Renal cortical epithelial cell (primary cell): ENCODE measurements around the gene DPF3. TPM values are rescaled to one million over a fixed set of nuclear protein-coding genes. Genes with fewer than 3 reads are reported as not detected.
A peak's percentile ranks its signal among the peaks of the same experiment; 100 is the strongest.

Source experiments
- DNase-seq: peaks from one replicate; pipeline ENCODE4 v3.0.0-alpha.2; 2011; ENCODE audit warnings: low read depth
- total RNA-seq: library from RNA; depleted of rRNA; stranded (reverse); fragments of >200 nt; gene quantifications from 2 replicates; pipeline ENCODE4 v1.2.3, GENCODE V29; 2014

The DPF3 gene
- total RNA-seq, 1 donor from 2014 or later, result 3.0 TPM

GRCh38 chr14:72645706-72646105 lies 248.2 kb downstream of the DPF3 start:
- DNase-seq, result no peak

GRCh38 chr14:72644758-72645489 lies 249.0 kb downstream of the DPF3 start:
- no peak for DNase-seq

DNA sequence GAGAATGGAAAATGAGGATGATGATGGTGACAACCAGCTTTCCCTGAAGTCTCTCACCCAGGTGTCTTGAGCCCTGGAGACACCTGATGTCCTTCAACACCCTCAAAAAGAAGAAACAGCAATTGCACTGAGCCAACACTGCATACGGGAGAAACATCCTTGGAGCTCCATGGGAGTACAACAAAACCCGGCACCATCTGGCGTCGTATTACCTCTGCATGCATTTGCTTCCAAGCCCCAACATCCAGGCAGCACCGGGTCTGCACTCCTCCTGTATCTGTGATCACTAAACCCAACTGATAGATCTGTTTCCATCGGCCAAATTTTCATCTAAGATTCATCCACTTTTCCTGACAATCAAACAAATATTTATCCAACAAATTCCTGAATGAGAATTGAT lies 249.9 kb downstream of the DPF3 start:
- DNase-seq, result no peak

GRCh38 chr14:72643317-72643801 lies 250.5 kb downstream of the DPF3 start:
- DNase-seq, result peak; percentile 97

- no peak for DNase-seq
These were observed 252.9 kb downstream of the DPF3 start for GRCh38 chr14:72640911-72641485.

DNA sequence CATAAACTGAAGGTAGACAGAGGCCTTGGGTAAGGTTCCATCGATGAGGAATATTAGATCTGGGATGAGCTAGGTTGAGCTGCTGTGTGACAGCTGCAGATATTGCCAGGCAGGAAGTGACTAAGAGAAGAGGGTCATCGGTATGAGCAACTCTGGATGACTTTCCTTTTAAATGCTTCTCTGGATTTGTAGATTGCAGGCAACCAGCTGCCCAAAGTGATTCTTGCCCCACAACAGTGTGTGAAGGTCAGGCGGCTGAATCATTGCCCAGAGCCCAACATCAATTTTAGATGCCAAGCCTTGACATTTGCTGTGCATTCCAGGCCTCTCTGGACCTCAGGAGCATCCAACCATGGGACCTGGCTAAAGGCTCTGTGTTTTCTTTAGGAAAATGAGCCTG lies 255.9 kb downstream of the DPF3 start:
- peak; percentile 85 for DNase-seq

GRCh38 chr14:72636871-72637270 lies 257.0 kb downstream of the DPF3 start:
- DNase-seq, result no peak

- DNase-seq, result no peak
These were observed 257.8 kb downstream of the DPF3 start for GRCh38 chr14:72636094-72636493.

DNA sequence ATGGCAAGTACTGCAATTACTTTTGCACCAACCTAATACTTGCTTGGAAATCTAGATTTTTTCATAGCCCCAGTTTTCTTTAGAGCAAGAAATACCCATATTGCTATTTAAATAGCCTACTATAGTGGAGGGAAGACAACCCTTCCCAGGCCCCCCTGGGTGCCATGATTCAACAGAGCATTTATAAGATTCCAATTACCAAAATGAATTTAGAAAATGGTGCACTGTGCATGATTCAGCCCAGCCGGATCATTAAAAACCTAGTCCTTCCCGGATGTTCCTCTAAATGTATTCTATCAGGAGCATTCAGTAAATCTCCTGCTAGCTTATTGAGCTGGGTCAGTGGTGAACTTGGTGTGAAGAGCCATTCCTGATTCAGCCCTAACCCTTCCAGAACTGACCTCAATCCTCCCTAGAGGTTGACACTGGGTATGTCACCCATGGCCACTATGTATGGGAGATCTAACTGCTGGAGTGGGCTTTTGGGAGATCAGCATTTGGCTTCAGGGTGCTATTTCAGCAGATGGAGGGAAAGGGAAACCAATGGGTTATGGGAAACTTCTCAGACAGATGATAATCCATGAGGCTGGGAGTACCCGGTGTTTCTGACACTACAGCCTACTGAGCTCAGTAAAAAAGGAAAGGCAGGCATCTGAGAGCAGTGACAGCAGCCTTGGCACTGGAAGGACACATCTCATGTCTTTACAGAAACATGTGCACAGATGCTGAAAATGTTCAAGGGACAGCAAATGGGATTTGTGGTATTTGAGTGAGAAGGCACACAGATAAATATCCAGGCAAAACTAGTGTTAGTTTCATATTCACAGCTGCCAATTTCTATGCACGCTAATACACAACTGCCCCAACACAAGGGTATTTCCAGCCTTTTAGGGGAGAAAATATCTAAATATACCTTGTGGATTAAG lies 258.9 kb downstream of the DPF3 start:
- DNase-seq, result no peak

DNA sequence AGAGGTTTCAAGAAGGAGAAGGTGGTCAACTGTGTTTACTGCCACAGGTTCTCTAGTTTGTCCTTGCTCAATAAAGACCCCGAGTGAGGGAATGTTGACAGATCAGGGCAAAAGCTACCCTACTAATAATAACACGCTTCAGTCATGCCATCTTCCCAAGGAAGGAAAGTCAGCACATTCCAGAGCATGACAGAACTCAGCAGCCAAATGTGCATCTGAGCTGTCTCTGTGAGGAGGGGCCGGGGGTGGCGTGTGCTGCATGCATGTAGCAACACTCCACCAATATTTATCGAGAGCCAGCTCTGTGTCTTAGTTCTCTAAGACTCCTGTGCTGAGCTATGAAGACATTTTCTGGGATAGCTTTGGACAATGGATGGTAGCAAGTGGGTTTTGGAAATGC lies 260.4 kb downstream of the DPF3 start:
- DNase-seq, result no peak

GRCh38 chr14:72632727-72633126 lies 261.2 kb downstream of the DPF3 start:
- DNase-seq, result no peak

DNA sequence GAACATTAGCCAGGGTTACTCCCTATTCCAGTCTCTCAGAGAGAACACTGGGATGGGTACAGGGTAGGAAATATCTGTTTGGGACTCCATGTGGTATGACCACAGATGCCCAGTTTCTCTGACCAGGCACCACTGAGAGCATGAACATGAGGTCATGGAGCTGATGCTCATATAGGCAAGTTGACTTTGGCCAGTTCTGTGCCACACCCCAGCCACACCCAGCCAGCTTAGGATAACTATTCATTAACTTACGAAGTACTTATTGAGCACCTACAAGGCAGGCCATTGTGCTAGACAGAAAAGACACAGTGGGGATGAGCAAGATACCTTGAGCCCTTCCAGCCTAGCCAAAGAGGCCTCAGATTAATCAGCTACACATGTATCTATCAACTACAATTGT lies 262.5 kb downstream of the DPF3 start:
- no peak for DNase-seq

DNA sequence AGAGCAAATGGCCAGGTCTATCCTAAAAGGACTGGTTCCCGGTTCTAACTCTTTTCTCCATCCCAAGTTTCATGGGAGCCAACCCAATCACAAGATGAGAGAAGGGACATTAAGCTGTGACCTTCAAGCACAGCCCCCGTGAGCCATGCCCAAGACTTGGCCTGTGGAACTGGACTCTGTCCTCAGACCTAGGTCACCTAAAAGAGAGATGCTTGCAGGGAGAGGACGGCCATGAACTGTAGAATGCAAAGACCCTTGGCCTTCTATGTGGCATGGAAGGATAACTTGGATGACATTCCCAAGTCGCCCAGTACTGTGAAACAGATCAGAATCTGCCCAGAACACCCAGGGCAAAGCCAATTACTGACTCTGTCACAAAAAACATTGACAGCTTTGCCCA lies 263.5 kb downstream of the DPF3 start:
- no peak for DNase-seq

DNA sequence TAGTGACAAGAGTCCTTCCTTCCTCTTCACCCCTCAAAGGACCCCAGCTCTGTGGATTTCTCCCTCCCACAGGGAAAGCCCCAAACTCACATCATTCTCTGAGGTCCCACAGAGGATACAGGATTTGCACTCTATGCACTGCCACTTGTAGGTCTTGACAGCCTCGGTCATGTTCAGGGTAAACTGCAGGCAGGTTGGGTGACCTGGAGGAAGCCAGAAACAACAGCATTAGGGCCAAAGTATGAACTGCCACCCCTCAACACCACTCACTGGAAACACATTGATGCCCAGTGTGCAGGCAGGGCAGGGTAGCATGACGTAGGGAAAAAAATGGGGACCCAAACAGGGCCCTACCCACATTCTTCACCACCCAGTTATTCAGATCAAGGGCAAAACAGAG lies 264.4 kb downstream of the DPF3 start:
- no peak for DNase-seq

GRCh38 chr14:72625689-72626088 lies 268.2 kb downstream of the DPF3 start:
- DNase-seq, result no peak

DNA sequence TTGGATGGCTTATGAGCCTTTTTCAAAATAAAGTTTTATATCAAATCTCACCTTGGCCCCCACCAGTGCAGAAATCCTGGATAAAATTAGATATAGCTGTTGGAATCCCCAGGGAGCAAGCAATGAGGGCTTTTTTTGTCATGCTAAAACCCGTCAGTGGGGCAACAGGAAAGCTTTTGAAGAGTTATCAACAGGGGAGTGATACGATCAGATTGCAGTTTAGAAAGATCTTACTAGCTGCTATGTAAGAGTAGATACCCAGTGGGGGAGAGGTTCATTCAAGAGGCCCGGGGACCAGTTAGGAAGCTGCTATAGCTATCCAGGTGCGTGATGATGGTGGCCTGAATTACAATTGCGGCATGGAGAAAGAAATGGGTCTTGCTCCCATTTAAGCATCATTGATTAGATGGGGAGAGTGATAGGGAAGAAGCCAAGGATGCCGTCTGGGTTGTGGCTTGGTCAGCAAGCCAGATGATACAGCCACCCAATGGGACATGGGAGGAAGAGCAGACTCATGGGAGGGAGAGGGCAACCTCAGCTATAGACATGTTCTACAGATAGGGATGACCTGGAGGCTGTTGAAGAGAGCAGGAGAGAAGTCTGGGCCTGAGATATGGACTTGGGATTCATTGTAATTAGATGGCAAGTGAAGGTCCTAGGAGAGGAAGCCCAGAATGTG lies 272.4 kb downstream of the DPF3 start:
- DNase-seq, result no peak

DNA sequence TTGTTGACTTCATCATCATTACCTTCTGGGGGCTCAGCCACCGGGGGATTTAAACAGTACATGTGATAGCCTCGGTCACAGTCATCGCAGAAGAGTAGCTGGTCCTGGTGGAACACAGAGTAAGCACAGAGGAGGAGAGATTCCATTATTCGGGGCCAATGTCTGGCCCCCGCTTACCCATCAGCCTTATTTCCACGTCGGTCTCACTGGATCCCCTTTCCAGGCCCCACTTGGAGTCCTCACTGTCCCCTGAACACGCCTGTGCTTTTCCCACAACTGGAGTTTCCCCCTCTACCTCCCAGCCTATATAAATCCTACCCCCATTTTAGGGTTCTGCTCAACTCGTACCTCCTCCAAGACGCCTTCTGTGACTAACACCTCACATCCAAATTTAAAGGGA lies 274.0 kb downstream of the DPF3 start:
- DNase-seq, result no peak

DNA sequence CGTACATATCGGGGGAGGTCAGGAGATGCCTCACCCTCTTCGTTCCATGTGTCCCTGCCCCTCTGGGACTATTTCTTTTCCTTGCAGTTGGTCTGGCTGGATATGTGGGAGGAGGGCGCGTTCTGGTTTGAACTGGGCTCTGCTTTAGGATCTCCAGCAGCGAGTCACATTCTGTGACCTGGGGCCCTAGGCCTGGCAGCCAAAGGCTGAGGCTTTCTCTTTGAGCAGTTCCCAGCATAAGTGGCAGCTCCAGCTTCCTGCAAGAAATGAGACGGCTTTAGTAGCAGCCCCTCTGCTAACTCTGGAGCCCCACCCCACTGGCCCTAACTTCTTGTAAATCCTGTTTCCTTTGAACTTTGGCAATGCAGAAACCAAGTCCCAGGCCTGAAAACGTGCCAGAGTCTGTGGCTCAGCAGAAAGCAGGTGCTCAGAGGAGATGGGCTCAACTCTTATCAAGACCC lies 274.8 kb downstream of the DPF3 start:
- DNase-seq, result peak; percentile 48

DNA sequence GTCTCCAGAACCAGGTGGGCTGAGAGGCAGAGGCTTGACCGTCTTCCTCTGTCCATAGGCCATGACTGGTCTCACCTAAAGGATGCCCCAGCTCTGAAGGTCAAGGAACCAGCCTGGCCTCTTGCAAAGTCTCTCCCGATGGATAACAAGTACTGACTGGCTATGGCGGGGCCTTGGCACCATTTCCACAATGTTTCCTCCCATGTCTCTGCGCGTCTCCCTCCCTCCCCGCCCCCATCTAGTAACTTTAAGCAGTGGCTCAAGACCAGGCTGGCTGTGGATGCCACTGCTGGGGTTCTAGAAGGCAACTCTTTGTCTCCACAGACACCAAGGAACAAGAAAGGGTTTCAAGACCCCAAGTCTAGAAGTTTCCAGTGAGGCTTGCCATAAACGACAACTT lies 275.5 kb downstream of the DPF3 start:
- DNase-seq, result no peak

DNA sequence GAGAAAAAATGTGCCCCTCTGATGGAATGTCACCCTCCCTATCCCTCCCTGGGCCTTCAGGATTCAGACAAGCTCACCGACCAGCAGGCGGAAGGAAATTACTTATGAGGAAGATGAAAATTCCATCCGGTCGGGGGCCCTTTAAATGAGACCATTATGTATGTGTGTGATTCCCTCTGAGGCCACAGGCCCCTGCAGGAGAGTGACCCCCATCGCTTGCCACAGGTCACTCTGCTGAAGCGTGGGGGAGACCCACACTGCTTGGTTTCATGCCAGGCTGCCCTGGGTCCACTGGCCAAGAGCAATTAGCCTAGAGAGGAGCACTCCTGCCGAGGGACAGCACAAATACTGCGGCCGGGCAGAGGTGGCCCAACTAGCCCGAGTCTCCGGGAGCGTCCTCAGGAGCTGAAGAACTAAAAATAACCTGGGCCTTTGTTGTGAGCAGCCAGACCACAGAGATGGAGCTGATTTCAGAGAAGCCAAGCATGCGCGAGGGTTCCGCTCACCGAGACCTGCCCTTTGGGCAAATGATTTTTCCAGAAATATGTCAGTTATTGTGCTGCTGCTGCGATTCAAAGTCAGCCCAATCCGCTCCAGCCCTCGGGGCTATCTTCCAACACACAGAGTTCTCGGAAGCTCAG lies 276.4 kb downstream of the DPF3 start:
- DNase-seq, result peak; percentile 38

GRCh38 chr14:72616811-72617210 lies 277.1 kb downstream of the DPF3 start:
- no peak for DNase-seq
